Smooth muscle cell (in vitro differentiated cells): ENCODE data around the gene COL23A1. TPM values are rescaled to one million over a fixed set of nuclear protein-coding genes. Genes with fewer than 3 reads are reported as not detected.

Experiments
- DNase-seq: peaks from one replicate; lab custom pipeline; 2025; ENCODE audit not compliant: unreplicated experiment; lab: John Stamatoyannopoulos, UW
- H2AFZ ChIP-seq: fragments of 200-600 bp; sonication (generic); 2 replicates; pipeline ENCODE4 v1.6.0; 2016; ENCODE audit warnings: antibody characterized with exemption, low read depth, mild to moderate bottlenecking
- H3F3A ChIP-seq: fragments of 200-600 bp; sonication (generic); 2 replicates; pipeline ENCODE4 v1.6.0; 2017; ENCODE audit warnings: antibody characterized with exemption, low read depth
- H3K27ac ChIP-seq: fragments of 200-600 bp; sonication (generic); 2 replicates; pipeline ENCODE4 v1.5.1; 2016; ENCODE audit warnings: low read depth, mild to moderate bottlenecking
- H3K27me3 ChIP-seq: fragments of 200-600 bp; sonication (generic); 2 replicates; pipeline ENCODE4 v1.6.1; 2016; ENCODE audit warnings: low read depth, mild to moderate bottlenecking
- H3K36me3 ChIP-seq: fragments of 200-600 bp; sonication (generic); 2 replicates; pipeline ENCODE4 v1.5.1; 2016; ENCODE audit warnings: low read depth
- H3K4me1 ChIP-seq: fragments of 200-600 bp; sonication (generic); 2 replicates; pipeline ENCODE4 v1.5.1; 2016; ENCODE audit warnings: low read depth
- H3K4me2 ChIP-seq: fragments of 200-600 bp; sonication (generic); 2 replicates; pipeline ENCODE4 v1.6.0; 2016; ENCODE audit warnings: mild to moderate bottlenecking
- H3K4me3 ChIP-seq: fragments of 200-600 bp; sonication (generic); 2 replicates; pipeline ENCODE4 v1.5.1; 2016; ENCODE audit warnings: mild to moderate bottlenecking
- H3K79me2 ChIP-seq: fragments of 200-600 bp; sonication (generic); 2 replicates; pipeline ENCODE4 v1.6.0; 2016; ENCODE audit warnings: low read depth, mild to moderate bottlenecking
- H3K9ac ChIP-seq: fragments of 200-600 bp; sonication (generic); 2 replicates; pipeline ENCODE4 v1.6.0; 2016; ENCODE audit warnings: low read depth
- H3K9me3 ChIP-seq: fragments of 200-600 bp; sonication (generic); replicated peaks from 2 replicates; pipeline ENCODE4 v1.5.1; 2016; ENCODE audit warnings: low read depth
- H4K20me1 ChIP-seq: fragments of 200-600 bp; sonication (generic); 2 replicates; pipeline ENCODE4 v1.6.0; 2016; ENCODE audit warnings: low read depth
- WGBS: methylation state at CpG from one replicate; pipeline ENCODE4 v1.1.7; 2016; ENCODE audit warnings: low lambda C conversion rate; 5-methylcytosine and 5-hydroxymethylcytosine counted together
- polyA plus RNA-seq: library from polyadenylated mRNA; unstranded; fragments of >200 nt; fragmentation: Nextera tagmentation; extraction: Ambion mirVana; gene quantifications from 2 replicates; pipeline ENCODE4 v1.2.1, GENCODE V29; 2016
- total RNA-seq: library from RNA; depleted of rRNA; stranded (reverse); fragments of >200 nt; gene quantifications from 2 replicates; pipeline ENCODE4 v1.2.3, GENCODE V29; 2014
- TF ChIP-seq, protein P1 (sequence below): fragments of 200-600 bp; sonication (generic); IDR thresholded peaks from 2 replicates; pipeline ENCODE4 v1.5.1; 2017; ENCODE audit warnings: borderline replicate concordance, mild to moderate bottlenecking, antibody characterized with exemption; ENCODE audit not compliant: insufficient read depth, poor library complexity, severe bottlenecking

COL23A1 gene
- total and polyA plus RNA-seq, 2 experiments from 2014 or later = 5.3 to 27.4 TPM

DNA sequence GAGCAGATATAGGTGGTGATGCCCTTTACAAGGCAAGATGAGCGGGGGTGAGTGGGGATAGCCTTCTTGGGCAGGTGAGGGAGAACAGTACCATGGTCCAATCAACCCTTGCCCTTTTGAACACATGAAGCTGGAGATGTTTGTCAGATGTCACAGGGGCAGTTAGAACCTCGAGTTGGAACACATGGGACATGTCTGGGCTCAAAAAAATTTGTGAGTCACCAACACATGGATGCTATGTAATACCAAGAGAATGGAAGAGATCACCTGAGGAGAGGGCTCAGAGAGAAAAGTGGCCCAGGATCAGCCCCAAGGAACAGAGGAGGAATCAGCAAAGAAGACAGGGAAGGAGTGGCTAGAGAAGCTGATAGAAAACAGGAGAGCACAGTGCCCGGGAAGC lies 362.3 kb downstream of the COL23A1 start:
- H3K79me2 ChIP-seq = peaks cover 26% of the 10 kb centered on the region
- H3K27ac ChIP-seq = no peak overlapping the region
- H3F3A ChIP-seq = peaks cover 3% of the 10 kb centered on the region
- no peak overlapping the region for H2AFZ ChIP-seq
- H3K4me1 ChIP-seq = peaks cover 9% of the 10 kb centered on the region
- TF ChIP-seq, protein P1, sequence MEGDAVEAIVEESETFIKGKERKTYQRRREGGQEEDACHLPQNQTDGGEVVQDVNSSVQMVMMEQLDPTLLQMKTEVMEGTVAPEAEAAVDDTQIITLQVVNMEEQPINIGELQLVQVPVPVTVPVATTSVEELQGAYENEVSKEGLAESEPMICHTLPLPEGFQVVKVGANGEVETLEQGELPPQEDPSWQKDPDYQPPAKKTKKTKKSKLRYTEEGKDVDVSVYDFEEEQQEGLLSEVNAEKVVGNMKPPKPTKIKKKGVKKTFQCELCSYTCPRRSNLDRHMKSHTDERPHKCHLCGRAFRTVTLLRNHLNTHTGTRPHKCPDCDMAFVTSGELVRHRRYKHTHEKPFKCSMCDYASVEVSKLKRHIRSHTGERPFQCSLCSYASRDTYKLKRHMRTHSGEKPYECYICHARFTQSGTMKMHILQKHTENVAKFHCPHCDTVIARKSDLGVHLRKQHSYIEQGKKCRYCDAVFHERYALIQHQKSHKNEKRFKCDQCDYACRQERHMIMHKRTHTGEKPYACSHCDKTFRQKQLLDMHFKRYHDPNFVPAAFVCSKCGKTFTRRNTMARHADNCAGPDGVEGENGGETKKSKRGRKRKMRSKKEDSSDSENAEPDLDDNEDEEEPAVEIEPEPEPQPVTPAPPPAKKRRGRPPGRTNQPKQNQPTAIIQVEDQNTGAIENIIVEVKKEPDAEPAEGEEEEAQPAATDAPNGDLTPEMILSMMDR = no peak
- H3K9ac ChIP-seq = no peak overlapping the region
- WGBS = 87% methylated on average over 3 of the region's 3 CpGs
- no peak overlapping the region for H3K4me2 ChIP-seq
- H4K20me1 ChIP-seq = peaks cover 11% of the 10 kb centered on the region
- H3K4me3 ChIP-seq = no peak overlapping the region
- no peak for DNase-seq
- H3K36me3 ChIP-seq = no peaks in the 10 kb centered on the region
- H3K9me3 ChIP-seq = no peaks in the 10 kb centered on the region
- no peaks in the 10 kb centered on the region for H3K27me3 ChIP-seq

DNA sequence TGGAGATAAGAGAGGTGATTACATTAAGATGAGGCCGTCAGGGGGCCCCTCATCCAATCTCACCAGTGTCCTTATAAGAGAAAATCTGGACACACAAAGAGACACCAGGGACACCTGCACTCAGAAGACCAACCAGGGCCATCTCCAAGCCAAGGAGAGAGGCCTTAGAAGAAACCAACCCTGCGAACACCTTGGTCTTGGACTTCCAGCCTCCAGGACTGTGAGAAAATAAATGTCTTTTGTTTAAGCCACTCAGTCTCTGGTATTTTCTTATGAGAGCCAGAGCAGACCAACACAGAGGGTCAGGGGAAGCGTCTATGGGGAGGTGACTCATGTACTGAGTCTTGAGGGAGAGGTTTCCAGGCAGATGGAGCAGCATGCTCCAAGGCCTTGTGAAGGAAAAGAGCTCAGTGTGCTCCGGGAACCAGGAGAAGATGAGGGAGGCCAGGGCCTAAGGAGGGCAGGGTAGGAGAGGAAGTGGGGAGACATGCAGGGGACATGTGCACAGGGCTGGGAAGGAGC lies 363.0 kb downstream of the COL23A1 start:
- Histone ChIP-seq H3K4me1 (peaks cover 9% of the 10 kb centered on the region), H3K27ac (no peak overlapping the region), H3K79me2 (peaks cover 26% of the 10 kb centered on the region), H2AFZ (no peak overlapping the region), H4K20me1 (peaks cover 11% of the 10 kb centered on the region), H3K27me3 (no peaks in the 10 kb centered on the region), H3K9ac (no peak overlapping the region), H3K9me3 (no peaks in the 10 kb centered on the region), H3K4me3 (no peak overlapping the region), H3F3A (no peaks in the 10 kb centered on the region), H3K4me2 (no peak overlapping the region), H3K36me3 (no peaks in the 10 kb centered on the region)
- DNase-seq = no peak
- TF ChIP-seq, protein P1 = no peak
- WGBS = 93% methylated on average over 4 of the region's 4 CpGs

DNA sequence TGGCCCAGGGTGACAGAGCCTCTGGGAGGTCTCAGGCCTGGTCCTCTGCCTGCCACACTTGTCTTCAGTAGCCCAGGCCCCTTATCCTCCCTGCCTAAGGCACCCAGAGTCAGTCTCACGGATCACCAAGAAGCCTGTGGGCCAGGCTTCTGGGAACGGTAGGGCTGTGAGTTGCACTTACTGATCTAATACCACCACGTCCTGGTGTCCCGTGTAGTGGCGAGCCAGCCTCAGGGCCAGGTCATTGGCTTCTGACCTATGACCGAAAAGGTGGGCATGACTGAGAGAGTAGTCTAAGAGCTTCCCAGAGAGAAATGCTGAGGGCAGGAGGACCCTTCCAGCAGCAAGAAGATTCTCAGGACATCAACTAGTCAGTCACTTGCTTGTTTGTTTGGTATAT lies 365.0 kb downstream of the COL23A1 start:
- no peaks in the 10 kb centered on the region for H3K9me3 ChIP-seq
- H3K27me3 ChIP-seq = no peaks in the 10 kb centered on the region
- H3K79me2 ChIP-seq = peaks cover 8% of the 10 kb centered on the region
- H3K36me3 ChIP-seq = no peaks in the 10 kb centered on the region
- no peaks in the 10 kb centered on the region for H3F3A ChIP-seq
- no peak overlapping the region for H3K4me3 ChIP-seq
- H3K4me1 ChIP-seq = no peaks in the 10 kb centered on the region
- peaks cover 13% of the 10 kb centered on the region for H4K20me1 ChIP-seq
- H3K4me2 ChIP-seq = no peak overlapping the region
- no peak overlapping the region for H2AFZ ChIP-seq
- TF ChIP-seq, protein P1 = no peak
- H3K27ac ChIP-seq = no peak overlapping the region
- H3K9ac ChIP-seq = no peak overlapping the region
- no peak for DNase-seq
- WGBS = 99% methylated on average over 6 of the region's 6 CpGs

DNA sequence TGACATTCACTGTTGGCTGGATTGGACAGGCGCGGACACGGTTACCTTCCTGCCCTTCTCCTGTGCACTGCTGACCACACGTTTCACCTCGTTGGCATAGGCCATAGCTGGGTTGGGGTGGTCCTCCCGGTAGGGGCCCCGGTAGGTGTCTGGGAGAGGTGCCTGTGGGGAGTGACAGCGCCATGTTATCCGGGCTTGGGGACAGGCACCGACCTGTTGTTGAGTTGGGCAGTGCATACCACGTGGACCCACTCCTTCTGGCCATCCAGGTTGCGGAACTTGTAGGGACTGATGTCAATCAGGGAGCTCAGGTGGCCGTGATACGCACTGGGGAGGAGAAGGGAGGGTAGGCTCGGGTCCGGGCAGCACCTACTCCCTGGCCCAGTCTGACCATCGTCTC lies 365.8 kb downstream of the COL23A1 start:
- no peaks in the 10 kb centered on the region for H3F3A ChIP-seq
- no peaks in the 10 kb centered on the region for H3K36me3 ChIP-seq
- no peak for DNase-seq
- H3K4me2 ChIP-seq = no peak overlapping the region
- TF ChIP-seq, protein P1 = no peak
- no peaks in the 10 kb centered on the region for H3K27me3 ChIP-seq
- no peaks in the 10 kb centered on the region for H3K9me3 ChIP-seq
- no peak overlapping the region for H3K4me3 ChIP-seq
- 95% methylated on average over 17 of the region's 17 CpGs for WGBS
- no peak overlapping the region for H2AFZ ChIP-seq
- H3K9ac ChIP-seq = no peak overlapping the region
- H3K4me1 ChIP-seq = no peaks in the 10 kb centered on the region
- peaks cover under 1% of the 10 kb centered on the region for H3K79me2 ChIP-seq
- H4K20me1 ChIP-seq = peaks cover 13% of the 10 kb centered on the region
- no peak overlapping the region for H3K27ac ChIP-seq
